ENCODE measurements around the gene CFAP77.

Gene CFAP77

DNA sequence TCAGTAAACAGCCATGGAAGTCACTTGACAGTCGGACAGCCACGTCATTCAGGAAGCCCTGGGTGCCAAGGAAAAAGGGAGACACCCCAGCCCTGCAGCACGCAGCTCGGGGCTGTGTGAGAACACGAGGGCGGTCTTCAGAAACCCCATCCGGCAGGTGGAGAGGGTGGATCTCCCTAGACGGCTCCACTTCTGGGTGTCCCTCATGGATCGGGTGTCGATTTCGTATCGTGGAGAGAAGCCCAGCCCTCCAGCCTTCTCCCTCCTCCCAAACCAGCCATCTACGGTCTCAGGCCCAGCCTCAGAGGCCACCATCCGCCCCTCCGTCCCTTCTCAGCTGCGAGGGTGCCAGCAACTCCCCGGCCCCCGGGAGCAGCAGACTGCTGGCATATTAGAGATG, 106.9 kb downstream of the CFAP77 start:
- no peaks in the 10 kb centered on the region for H3K79me1 ChIP-seq (ENCODE audit: low read length)
- no peak overlapping the region for H3K23ac ChIP-seq (ENCODE audit: low read length)
- H2BK5ac ChIP-seq (ENCODE audit: low read length), result no peak overlapping the region
- no peaks in the 10 kb centered on the region for H3K79me2 ChIP-seq (ENCODE audit: control insufficient read depth, insufficient read depth, low read length)
- WGBS (ENCODE audit: extremely low coverage, insufficient coverage, low lambda C conversion rate), result no CpG with 5 or more reads among the region's 18 CpGs
- no peaks in the 10 kb centered on the region for H3K27me3 ChIP-seq (ENCODE audit: insufficient read depth, low read length, poor library complexity)
- no peak overlapping the region for H3K4me2 ChIP-seq (ENCODE audit: low read length)
- no peaks in the 10 kb centered on the region for H3K4me1 ChIP-seq (ENCODE audit: control insufficient read depth, low read depth, low read length)
- H3K18ac ChIP-seq (ENCODE audit: low read length), result no peak overlapping the region
- no peak overlapping the region for H2BK15ac ChIP-seq (replicated peaks; ENCODE audit: low read depth)
- H4K5ac ChIP-seq (ENCODE audit: low read length), result no peak overlapping the region
- H3K4ac ChIP-seq (ENCODE audit: low read depth, low read length), result no peak overlapping the region
- H2AK5ac ChIP-seq (ENCODE audit: low read length), result no peak overlapping the region
- DNase-seq, result no peak
- H2BK120ac ChIP-seq (ENCODE audit: low read depth, low read length), result no peak overlapping the region
- no peaks in the 10 kb centered on the region for H3K36me3 ChIP-seq (ENCODE audit: control insufficient read depth, insufficient read depth, low read length)
- no peak overlapping the region for H3K27ac ChIP-seq (ENCODE audit: low read depth, low read length)
- H3K56ac ChIP-seq (ENCODE audit: low read length), result no peak overlapping the region
- H3K4me3 ChIP-seq (ENCODE audit: low read length), result no peak overlapping the region
- H4K8ac ChIP-seq (ENCODE audit: low read depth, low read length), result no peak overlapping the region
- H3K9ac ChIP-seq (ENCODE audit: low read length), result no peak overlapping the region

DNA sequence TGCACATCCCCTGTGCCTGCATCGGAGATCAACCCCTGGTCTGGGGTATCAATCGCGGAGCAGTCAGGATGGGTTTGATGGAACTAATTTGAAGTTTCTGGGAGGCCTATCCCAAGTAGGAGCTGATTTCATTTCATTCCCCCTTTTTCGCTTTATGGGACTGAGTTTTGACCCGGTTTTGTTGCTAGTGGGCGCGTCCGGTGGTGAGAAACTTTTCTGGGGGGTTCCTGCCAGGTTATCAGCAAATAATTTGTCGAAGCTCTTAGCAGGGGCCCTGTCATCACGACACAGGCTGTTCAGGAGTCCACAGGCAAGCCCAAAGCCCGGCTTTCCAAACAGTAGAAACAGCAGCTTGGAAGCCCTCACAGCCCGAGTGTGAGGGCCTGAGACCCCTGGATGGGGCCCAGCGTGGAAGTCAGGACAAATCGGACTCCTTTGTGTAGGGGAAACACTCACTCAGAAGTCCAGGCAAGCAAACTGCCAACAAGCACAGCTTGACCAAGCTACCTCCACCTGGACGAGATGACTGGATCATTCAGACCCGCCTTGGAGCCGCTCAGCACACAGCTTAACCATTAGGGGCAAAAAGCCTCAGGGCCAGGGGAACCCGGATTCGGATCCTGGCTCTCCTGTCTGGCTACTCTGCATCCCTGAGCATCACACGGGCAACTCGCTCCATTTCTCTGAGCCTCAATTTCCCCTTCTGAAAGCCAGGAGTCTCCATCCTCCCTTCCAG, 108.0 kb downstream of the CFAP77 start:
- Histone ChIP-seq H3K79me1 (ENCODE audit: low read length) (no peaks in the 10 kb centered on the region), H3K27ac (ENCODE audit: low read depth, low read length) (no peak overlapping the region), H2BK15ac (replicated peaks; ENCODE audit: low read depth) (no peak overlapping the region), H3K4me1 (ENCODE audit: control insufficient read depth, low read depth, low read length) (no peaks in the 10 kb centered on the region), H3K4me3 (ENCODE audit: low read length) (no peak overlapping the region), H3K27me3 (ENCODE audit: insufficient read depth, low read length, poor library complexity) (no peaks in the 10 kb centered on the region), H3K56ac (ENCODE audit: low read length) (no peak overlapping the region), H4K8ac (ENCODE audit: low read depth, low read length) (no peak overlapping the region), H2AK5ac (ENCODE audit: low read length) (no peak overlapping the region), H3K79me2 (ENCODE audit: control insufficient read depth, insufficient read depth, low read length) (no peaks in the 10 kb centered on the region), H3K36me3 (ENCODE audit: control insufficient read depth, insufficient read depth, low read length) (no peaks in the 10 kb centered on the region), H3K4ac (ENCODE audit: low read depth, low read length) (no peak overlapping the region), H4K5ac (ENCODE audit: low read length) (no peak overlapping the region), H3K9ac (ENCODE audit: low read length) (no peak overlapping the region), H3K18ac (ENCODE audit: low read length) (no peak overlapping the region), H3K23ac (ENCODE audit: low read length) (no peak overlapping the region), H2BK5ac (ENCODE audit: low read length) (no peak overlapping the region), H2BK120ac (ENCODE audit: low read depth, low read length) (no peak overlapping the region), H3K4me2 (ENCODE audit: low read length) (no peak overlapping the region)
- no CpG with 5 or more reads among the region's 21 CpGs for WGBS (ENCODE audit: extremely low coverage, insufficient coverage, low lambda C conversion rate)
- DNase-seq, result no peak

DNA sequence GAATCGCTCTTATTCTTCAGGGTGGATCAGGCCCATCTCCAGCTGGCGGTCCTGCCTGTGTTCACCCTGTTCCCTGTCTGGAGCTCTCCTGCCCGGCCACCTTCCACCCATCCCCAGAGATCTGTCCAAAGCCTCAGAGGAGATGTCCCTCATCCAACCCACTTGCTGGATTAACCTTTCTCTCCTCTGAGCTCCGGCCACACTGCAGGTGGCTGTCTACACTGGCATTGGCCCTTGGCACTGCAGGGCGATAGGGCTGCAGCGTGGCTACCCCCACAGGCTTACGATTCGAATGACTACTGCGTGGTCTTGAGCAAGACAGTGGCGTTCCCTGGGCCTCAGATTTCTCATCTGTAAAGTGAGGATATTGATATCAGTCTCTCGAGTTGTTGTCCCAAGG, 108.6 kb downstream of the CFAP77 start:
- Histone ChIP-seq H3K4ac (ENCODE audit: low read depth, low read length) (no peak overlapping the region), H3K18ac (ENCODE audit: low read length) (no peak overlapping the region), H3K36me3 (ENCODE audit: control insufficient read depth, insufficient read depth, low read length) (no peaks in the 10 kb centered on the region), H3K4me1 (ENCODE audit: control insufficient read depth, low read depth, low read length) (no peaks in the 10 kb centered on the region), H2BK5ac (ENCODE audit: low read length) (no peak overlapping the region), H3K79me1 (ENCODE audit: low read length) (no peaks in the 10 kb centered on the region), H3K27ac (ENCODE audit: low read depth, low read length) (no peak overlapping the region), H3K23ac (ENCODE audit: low read length) (no peak overlapping the region), H3K79me2 (ENCODE audit: control insufficient read depth, insufficient read depth, low read length) (no peaks in the 10 kb centered on the region), H3K27me3 (ENCODE audit: insufficient read depth, low read length, poor library complexity) (no peaks in the 10 kb centered on the region), H4K8ac (ENCODE audit: low read depth, low read length) (no peak overlapping the region), H4K5ac (ENCODE audit: low read length) (no peak overlapping the region), H2BK15ac (replicated peaks; ENCODE audit: low read depth) (no peak overlapping the region), H3K9ac (ENCODE audit: low read length) (no peak overlapping the region), H2BK120ac (ENCODE audit: low read depth, low read length) (no peak overlapping the region), H2AK5ac (ENCODE audit: low read length) (no peak overlapping the region), H3K4me2 (ENCODE audit: low read length) (no peak overlapping the region), H3K56ac (ENCODE audit: low read length) (no peak overlapping the region), H3K4me3 (ENCODE audit: low read length) (no peak overlapping the region)
- WGBS (ENCODE audit: extremely low coverage, insufficient coverage, low lambda C conversion rate), result no CpG with 5 or more reads among the region's 11 CpGs
- DNase-seq, result no peak

DNA sequence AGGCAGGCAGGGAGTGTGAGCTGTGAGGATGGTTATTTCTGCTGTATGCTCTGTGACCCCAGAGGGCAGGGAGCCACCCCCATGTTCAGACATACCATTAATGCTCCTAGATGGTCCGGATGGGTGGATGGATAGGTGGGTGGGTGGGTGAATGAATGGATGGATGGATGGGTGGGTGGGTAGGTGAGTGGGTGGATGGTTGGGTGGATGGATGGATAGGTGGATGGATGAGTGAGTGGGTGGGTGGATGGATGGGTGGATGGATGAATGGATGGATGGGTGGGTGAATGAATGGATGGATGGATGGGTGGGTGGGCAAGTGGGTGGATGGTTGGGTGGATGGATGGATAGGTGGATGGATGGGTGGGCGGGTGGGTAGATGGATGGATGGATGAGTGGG, 109.0 kb downstream of the CFAP77 start:
- Histone ChIP-seq H4K5ac (ENCODE audit: low read length) (no peak overlapping the region), H3K27ac (ENCODE audit: low read depth, low read length) (no peak overlapping the region), H3K4ac (ENCODE audit: low read depth, low read length) (no peak overlapping the region), H2BK15ac (replicated peaks; ENCODE audit: low read depth) (no peak overlapping the region), H2BK120ac (ENCODE audit: low read depth, low read length) (no peak overlapping the region), H3K4me3 (ENCODE audit: low read length) (no peak overlapping the region), H3K27me3 (ENCODE audit: insufficient read depth, low read length, poor library complexity) (no peaks in the 10 kb centered on the region), H3K4me2 (ENCODE audit: low read length) (no peak overlapping the region), H4K8ac (ENCODE audit: low read depth, low read length) (no peak overlapping the region), H3K56ac (ENCODE audit: low read length) (no peak overlapping the region), H3K4me1 (ENCODE audit: control insufficient read depth, low read depth, low read length) (no peaks in the 10 kb centered on the region), H2AK5ac (ENCODE audit: low read length) (no peak overlapping the region), H3K9ac (ENCODE audit: low read length) (no peak overlapping the region), H2BK5ac (ENCODE audit: low read length) (no peak overlapping the region), H3K18ac (ENCODE audit: low read length) (no peak overlapping the region), H3K79me2 (ENCODE audit: control insufficient read depth, insufficient read depth, low read length) (no peaks in the 10 kb centered on the region), H3K23ac (ENCODE audit: low read length) (no peak overlapping the region), H3K79me1 (ENCODE audit: low read length) (no peaks in the 10 kb centered on the region), H3K36me3 (ENCODE audit: control insufficient read depth, insufficient read depth, low read length) (no peaks in the 10 kb centered on the region)
- no CpG with 5 or more reads among the region's 2 CpGs for WGBS (ENCODE audit: extremely low coverage, insufficient coverage, low lambda C conversion rate)
- DNase-seq, result no peak

DNA sequence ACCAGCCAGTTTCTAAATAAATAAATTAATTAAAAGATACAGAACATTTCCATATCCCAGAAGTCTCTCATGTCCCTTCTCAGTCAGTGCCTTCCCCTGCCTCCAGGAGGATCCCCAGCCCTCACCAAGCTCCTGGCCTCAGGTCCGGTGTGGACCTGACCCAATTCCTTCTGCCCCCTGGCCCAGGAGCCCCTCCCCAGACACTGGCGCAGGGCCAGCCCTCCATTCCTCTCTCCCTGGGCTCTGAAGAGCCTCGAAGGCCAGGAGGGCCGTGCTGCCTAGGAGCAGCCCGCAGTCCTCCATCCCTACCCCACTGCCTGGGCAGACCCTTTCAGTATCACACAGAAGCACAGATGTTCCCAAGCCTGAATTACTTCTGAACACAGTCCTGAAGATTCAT, 110.6 kb downstream of the CFAP77 start:
- Histone ChIP-seq H4K8ac (ENCODE audit: low read depth, low read length) (no peak overlapping the region), H3K4ac (ENCODE audit: low read depth, low read length) (no peak overlapping the region), H3K27ac (ENCODE audit: low read depth, low read length) (no peak overlapping the region), H3K36me3 (ENCODE audit: control insufficient read depth, insufficient read depth, low read length) (no peaks in the 10 kb centered on the region), H3K4me3 (ENCODE audit: low read length) (no peak overlapping the region), H2AK5ac (ENCODE audit: low read length) (no peak overlapping the region), H3K9ac (ENCODE audit: low read length) (no peak overlapping the region), H3K79me1 (ENCODE audit: low read length) (no peaks in the 10 kb centered on the region), H3K23ac (ENCODE audit: low read length) (no peak overlapping the region), H2BK120ac (ENCODE audit: low read depth, low read length) (no peak overlapping the region), H3K27me3 (ENCODE audit: insufficient read depth, low read length, poor library complexity) (no peaks in the 10 kb centered on the region), H2BK5ac (ENCODE audit: low read length) (no peak overlapping the region), H3K56ac (ENCODE audit: low read length) (no peak overlapping the region), H3K4me1 (ENCODE audit: control insufficient read depth, low read depth, low read length) (no peaks in the 10 kb centered on the region), H3K79me2 (ENCODE audit: control insufficient read depth, insufficient read depth, low read length) (no peaks in the 10 kb centered on the region), H3K4me2 (ENCODE audit: low read length) (no peak overlapping the region), H3K18ac (ENCODE audit: low read length) (no peak overlapping the region), H4K5ac (ENCODE audit: low read length) (no peak overlapping the region), H2BK15ac (replicated peaks; ENCODE audit: low read depth) (no peak overlapping the region)
- WGBS (ENCODE audit: extremely low coverage, insufficient coverage, low lambda C conversion rate), result no CpG with 5 or more reads among the region's 5 CpGs
- DNase-seq, result no peak
